Trophoblast cell (in vitro differentiated cells and primary cell): ENCODE measurements around the gene MMP24OS.

Source experiments
- DNase-seq, 2 donors: peaks; one replicate each; pipeline ENCODE4 v3.0.0-alpha.2; 2016
- H2AFZ ChIP-seq: 2 replicates; pipeline ENCODE4 v1.6.1; 2013; ENCODE audit warnings: low read length, moderate library complexity, mild to moderate bottlenecking; ENCODE audit not compliant: insufficient read depth, poor library complexity
- H2AK5ac ChIP-seq: 2 replicates; pipeline ENCODE4 v1.6.1; 2013; ENCODE audit warnings: mild to moderate bottlenecking, low read length
- H2BK120ac ChIP-seq: 2 replicates; pipeline ENCODE4 v1.6.1; 2013; ENCODE audit warnings: low read length, mild to moderate bottlenecking, moderate library complexity; ENCODE audit not compliant: insufficient read depth, poor library complexity
- H2BK12ac ChIP-seq: 2 replicates; pipeline ENCODE4 v1.6.1; 2013; ENCODE audit warnings: mild to moderate bottlenecking, low read length, moderate library complexity
- H2BK5ac ChIP-seq: 2 replicates; pipeline ENCODE4 v1.6.1; 2013; ENCODE audit warnings: low read length, low read depth, moderate library complexity, mild to moderate bottlenecking; ENCODE audit not compliant: poor library complexity
- H3K14ac ChIP-seq: 2 replicates; pipeline ENCODE4 v1.6.1; 2013; ENCODE audit warnings: mild to moderate bottlenecking, low read length
- H3K18ac ChIP-seq: 2 replicates; pipeline ENCODE4 v1.6.1; 2013; ENCODE audit warnings: mild to moderate bottlenecking, low read length
- H3K23ac ChIP-seq: 2 replicates; pipeline ENCODE4 v1.6.1; 2013; ENCODE audit warnings: low read length
- H3K27ac ChIP-seq: 2 replicates; pipeline ENCODE4 v1.5.1; 2013; ENCODE audit warnings: low read depth, mild to moderate bottlenecking, inconsistent platforms, low read length, moderate library complexity
- H3K27me3 ChIP-seq: 2 replicates; pipeline ENCODE4 v1.6.1; 2013; ENCODE audit warnings: inconsistent platforms, mild to moderate bottlenecking, low read length, moderate library complexity; ENCODE audit not compliant: insufficient read depth
- H3K36me3 ChIP-seq, 2 experiments: 1 replicate in 1 of 2; 2 replicates in 1 of 2; pipeline ENCODE4 v1.6.1; 2013; ENCODE audit warnings: low read length in 2 of 2, mild to moderate bottlenecking in 2 of 2, moderate library complexity in 1 of 2; ENCODE audit not compliant: insufficient read depth in 2 of 2, control insufficient read depth in 1 of 2
- H3K4ac ChIP-seq: 2 replicates; pipeline ENCODE4 v1.6.1; 2013; ENCODE audit warnings: low read depth, mild to moderate bottlenecking, low read length, moderate library complexity
- H3K4me1 ChIP-seq, 2 experiments: 1 replicate in 1 of 2; 2 replicates in 1 of 2; pipeline ENCODE4 v1.6.1; 2013; ENCODE audit warnings: low read length in 2 of 2, mild to moderate bottlenecking in 2 of 2, moderate library complexity in 1 of 2; ENCODE audit not compliant: insufficient read depth in 2 of 2, control insufficient read depth in 1 of 2
- H3K4me2 ChIP-seq: 2 replicates; pipeline ENCODE4 v1.6.1; 2013; ENCODE audit warnings: inconsistent platforms, mild to moderate bottlenecking, low read length, moderate library complexity
- H3K4me3 ChIP-seq: 2 replicates; pipeline ENCODE4 v1.5.1; 2013; ENCODE audit warnings: mild to moderate bottlenecking, low read depth, low read length, inconsistent platforms
- H3K79me1 ChIP-seq: one replicate; pipeline ENCODE4 v1.6.1; 2013; ENCODE audit warnings: low read length
- H3K79me2 ChIP-seq: 2 replicates; pipeline ENCODE4 v1.6.1; 2013; ENCODE audit warnings: low read length, mild to moderate bottlenecking; ENCODE audit not compliant: control insufficient read depth, insufficient read depth, poor library complexity
- H3K9ac ChIP-seq: 2 replicates; pipeline ENCODE4 v1.6.1; 2013; ENCODE audit warnings: mild to moderate bottlenecking, low read length
- H3K9me3 ChIP-seq: 2 replicates; pipeline ENCODE4 v1.6.1; 2013; ENCODE audit warnings: low read depth, mild to moderate bottlenecking, control low read depth, inconsistent platforms, low read length; ENCODE audit not compliant: insufficient read depth
- H4K12ac ChIP-seq: 2 replicates; pipeline ENCODE4 v1.6.1; 2013; ENCODE audit warnings: low read depth, mild to moderate bottlenecking, low read length, moderate library complexity
- H4K8ac ChIP-seq: 2 replicates; pipeline ENCODE4 v1.6.1; 2013; ENCODE audit warnings: low read depth, mild to moderate bottlenecking, low read length, moderate library complexity
- H4K91ac ChIP-seq: one replicate; pipeline ENCODE4 v1.6.1; 2013; ENCODE audit warnings: low read depth, mild to moderate bottlenecking, low read length, moderate library complexity
- WGBS: extraction: QIAGEN DNeasy Blood & Tissue Kit; methylation state at CpG from one replicate; pipeline ENCODE4 v1.1.7; 2013; ENCODE audit warnings: missing lambda C conversion rate; ENCODE audit not compliant: insufficient read length, insufficient coverage; ENCODE audit errors: extremely low coverage; 5-methylcytosine and 5-hydroxymethylcytosine counted together

Gene MMP24OS

DNA sequence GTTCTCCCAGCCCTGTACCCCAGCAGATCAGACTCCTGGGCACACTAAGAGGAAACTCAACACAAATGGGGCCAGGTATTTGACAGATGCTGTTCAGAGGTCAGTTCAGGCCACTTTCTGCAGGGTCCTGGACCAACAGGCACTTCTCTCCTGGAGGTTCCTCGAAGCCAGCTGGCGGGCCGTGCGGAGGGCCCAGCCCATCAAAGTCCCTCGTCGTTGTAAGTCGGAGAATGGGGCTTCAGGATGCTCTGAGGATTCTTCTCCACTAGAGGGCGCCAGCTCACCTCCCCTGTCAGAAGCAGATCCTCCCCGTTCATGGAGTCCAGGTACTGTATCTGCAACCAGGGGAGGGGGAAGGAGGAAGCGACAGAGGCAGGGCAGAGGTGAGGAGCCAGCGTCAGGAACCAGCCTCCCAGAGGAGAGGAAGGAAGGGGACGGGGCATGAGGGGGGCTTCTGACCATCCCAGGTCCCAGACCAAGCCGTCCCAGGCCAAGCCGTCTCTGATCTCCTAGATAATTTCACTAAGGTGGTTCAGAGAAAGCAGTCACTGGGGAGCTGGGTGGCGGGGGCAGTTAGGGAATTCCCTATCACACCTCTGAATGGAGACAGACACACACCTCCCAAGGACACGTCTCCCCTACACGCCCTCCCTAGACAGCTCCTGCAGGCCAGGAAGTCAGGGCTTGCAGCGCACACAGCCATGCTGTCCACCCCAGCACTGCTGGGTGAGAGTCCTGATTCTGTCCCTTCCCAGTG, 26.0 kb upstream of the MMP24OS start:
- no peak overlapping the region for H3K18ac ChIP-seq
- peaks cover 2% of the 10 kb centered on the region for H3K9me3 ChIP-seq
- no peaks in the 10 kb centered on the region for H3K79me2 ChIP-seq
- no peaks in the 10 kb centered on the region for H3K36me3 ChIP-seq
- peak overlapping the region; percentile 23 for H3K9ac ChIP-seq
- H3K27me3 ChIP-seq, result no peaks in the 10 kb centered on the region
- no peak overlapping the region for H2AFZ ChIP-seq
- DNase-seq, result peak; percentile 85 to 96
- H4K12ac ChIP-seq, result peak overlapping the region; percentile 7
- no peak overlapping the region for H2BK5ac ChIP-seq
- no peak overlapping the region for H3K4ac ChIP-seq
- no peak overlapping the region for H2AK5ac ChIP-seq
- H3K14ac ChIP-seq, result no peak overlapping the region
- peak overlapping the region; percentile 29 for H4K91ac ChIP-seq
- H3K4me2 ChIP-seq, result peak overlapping the region; percentile 49
- no peak overlapping the region for H3K23ac ChIP-seq
- H3K4me3 ChIP-seq, result no peak overlapping the region
- peak overlapping the region; percentile 40 for H3K27ac ChIP-seq
- H3K79me1 ChIP-seq, result peaks cover 12% of the 10 kb centered on the region
- peak overlapping the region; percentile 45 for H4K8ac ChIP-seq
- no CpG with 5 or more reads among the region's 18 CpGs for WGBS
- no peak overlapping the region for H2BK12ac ChIP-seq
- peaks cover 27 to 29% of the 10 kb centered on the region in 2 experiments for H3K4me1 ChIP-seq
- no peak overlapping the region for H2BK120ac ChIP-seq

DNA sequence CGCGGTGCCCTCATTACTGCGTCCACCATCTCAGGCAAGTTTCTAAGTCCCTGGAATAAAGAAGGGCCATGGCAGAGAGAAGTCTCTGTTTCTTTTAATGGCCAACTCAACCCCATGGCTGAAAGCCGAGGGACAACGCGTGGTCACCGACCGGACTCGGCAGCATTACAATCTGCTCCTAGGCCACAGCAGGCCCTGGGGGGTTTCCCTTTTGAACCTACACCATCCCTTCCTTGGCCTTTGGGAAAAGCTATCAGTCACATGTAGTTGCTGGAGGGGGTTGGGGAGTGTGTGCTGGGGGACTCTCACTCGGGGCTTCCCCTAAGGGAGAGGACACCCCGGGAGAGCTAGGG, 25.4 kb upstream of the MMP24OS start:
- no peaks in the 10 kb centered on the region for H3K27me3 ChIP-seq
- peaks cover 4% of the 10 kb centered on the region for H3K9me3 ChIP-seq
- no peak overlapping the region for H2AFZ ChIP-seq
- no peak overlapping the region for H3K23ac ChIP-seq
- no peak overlapping the region for H2BK120ac ChIP-seq
- no peak for DNase-seq
- no peak overlapping the region for H3K27ac ChIP-seq
- H3K4me1 ChIP-seq, result peaks cover 27 to 29% of the 10 kb centered on the region in 2 experiments
- no peak overlapping the region for H4K91ac ChIP-seq
- peak overlapping the region; percentile 11 for H3K9ac ChIP-seq
- no peak overlapping the region for H2BK5ac ChIP-seq
- no peak overlapping the region for H3K4me2 ChIP-seq
- no CpG with 5 or more reads among the region's 11 CpGs for WGBS
- no peak overlapping the region for H3K18ac ChIP-seq
- no peak overlapping the region for H3K4me3 ChIP-seq
- peak overlapping the region; percentile 5 for H4K8ac ChIP-seq
- no peak overlapping the region for H2BK12ac ChIP-seq
- H2AK5ac ChIP-seq, result no peak overlapping the region
- no peaks in the 10 kb centered on the region for H3K79me2 ChIP-seq
- H3K4ac ChIP-seq, result no peak overlapping the region
- no peaks in the 10 kb centered on the region for H3K36me3 ChIP-seq
- H3K79me1 ChIP-seq, result peaks cover 12% of the 10 kb centered on the region
- no peak overlapping the region for H4K12ac ChIP-seq
- no peak overlapping the region for H3K14ac ChIP-seq

DNA sequence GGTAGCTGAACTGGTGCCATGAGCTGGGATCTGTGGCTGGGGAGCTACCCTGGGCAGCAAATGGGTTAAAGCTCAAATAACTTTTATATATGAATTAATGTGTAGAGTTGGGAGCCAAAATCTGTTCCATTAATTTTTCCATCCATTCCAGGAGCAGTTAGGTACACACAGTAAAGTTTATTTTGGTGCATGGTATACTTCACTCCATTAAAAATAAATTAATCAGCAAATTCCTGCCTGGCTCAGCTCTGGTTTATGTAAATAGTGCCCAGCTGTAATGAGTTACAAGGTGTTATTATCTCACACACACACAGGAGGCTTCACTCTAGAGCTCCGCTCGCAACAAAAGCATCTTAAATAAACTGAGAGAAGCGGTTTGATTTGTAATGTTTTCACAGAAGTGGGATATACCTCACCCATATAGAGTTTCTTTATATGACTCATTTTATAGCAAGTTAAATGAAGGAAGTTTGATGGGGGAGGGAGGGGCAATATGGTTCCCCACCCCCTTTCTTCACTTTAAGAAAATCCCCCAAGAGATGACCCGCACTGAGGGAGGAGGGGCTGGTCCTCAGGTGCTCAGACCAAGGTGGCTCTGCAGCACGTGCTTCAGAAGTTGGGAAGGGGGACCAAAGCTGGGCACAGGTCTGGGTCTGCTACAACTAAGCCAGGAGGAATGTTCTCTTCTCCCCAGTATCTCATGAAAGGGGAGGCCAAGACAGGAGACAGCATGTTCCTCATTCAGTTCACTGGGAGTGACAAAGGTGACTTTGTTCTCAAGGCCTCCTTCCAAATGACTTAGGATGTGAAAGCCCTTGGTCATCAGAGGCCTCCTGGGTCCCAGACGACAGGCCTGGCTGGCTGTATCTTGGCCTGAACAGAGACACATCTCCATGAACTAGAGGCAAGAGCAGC, 24.8 kb upstream of the MMP24OS start:
- H3K4me2 ChIP-seq, result no peak overlapping the region
- H2AK5ac ChIP-seq, result no peak overlapping the region
- H3K4me3 ChIP-seq, result no peak overlapping the region
- no peak overlapping the region for H2BK5ac ChIP-seq
- H4K12ac ChIP-seq, result no peak overlapping the region
- no peak overlapping the region for H3K27ac ChIP-seq
- H3K18ac ChIP-seq, result no peak overlapping the region
- no peak for DNase-seq
- no peak overlapping the region for H4K91ac ChIP-seq
- H3K79me1 ChIP-seq, result peaks cover 12% of the 10 kb centered on the region
- H2BK12ac ChIP-seq, result no peak overlapping the region
- no peaks in the 10 kb centered on the region for H3K27me3 ChIP-seq
- no CpG with 5 or more reads among the region's 6 CpGs for WGBS
- H3K9ac ChIP-seq, result no peak overlapping the region
- H2BK120ac ChIP-seq, result no peak overlapping the region
- H3K9me3 ChIP-seq, result peaks cover 4% of the 10 kb centered on the region
- H3K4me1 ChIP-seq, result peaks cover 27 to 29% of the 10 kb centered on the region in 2 experiments
- H2AFZ ChIP-seq, result no peak overlapping the region
- no peak overlapping the region for H3K4ac ChIP-seq
- no peaks in the 10 kb centered on the region for H3K36me3 ChIP-seq
- no peaks in the 10 kb centered on the region for H3K79me2 ChIP-seq
- H3K14ac ChIP-seq, result no peak overlapping the region
- no peak overlapping the region for H4K8ac ChIP-seq
- no peak overlapping the region for H3K23ac ChIP-seq

GRCh38 chr20:35301426-35301825, 23.5 kb upstream of the MMP24OS start:
- Histone ChIP-seq H3K4me3 (no peak overlapping the region), H2BK12ac (no peak overlapping the region), H3K27me3 (no peaks in the 10 kb centered on the region), H3K4ac (no peak overlapping the region), H2BK120ac (no peak overlapping the region), H3K4me2 (no peak overlapping the region), H4K12ac (no peak overlapping the region), H3K9ac (no peak overlapping the region), H2BK5ac (no peak overlapping the region), H3K4me1 (peaks cover 27 to 28% of the 10 kb centered on the region in 2 experiments), H4K91ac (no peak overlapping the region), H2AK5ac (no peak overlapping the region), H2AFZ (no peak overlapping the region), H3K9me3 (peaks cover 4% of the 10 kb centered on the region), H3K79me1 (peaks cover 11% of the 10 kb centered on the region), H3K14ac (no peak overlapping the region), H3K79me2 (no peaks in the 10 kb centered on the region), H3K23ac (no peak overlapping the region), H3K27ac (no peak overlapping the region), H3K36me3 (no peaks in the 10 kb centered on the region), H3K18ac (no peak overlapping the region), H4K8ac (no peak overlapping the region)
- WGBS, result no CpG with 5 or more reads among the region's 2 CpGs
- no peak for DNase-seq
